Mesenchymal stem cell (in vitro differentiated cells and primary cell): ENCODE measurements around the gene HPCAL1.
"Not testable (repeated sequence)": the region's sequence is repeated elsewhere in the genome, so short reads cannot be mapped to it uniquely, and the experiment has no call there.

Experiments
- DNase-seq: peaks from one replicate; pipeline ENCODE4 v3.0.0-alpha.2; 2013
- H2AFZ ChIP-seq: one replicate; pipeline ENCODE4 v1.6.1; 2013; ENCODE audit warnings: low read depth, mild to moderate bottlenecking, control low read depth, inconsistent platforms, low read length, moderate library complexity
- H2AK5ac ChIP-seq: 2 replicates; pipeline ENCODE4 v1.6.1; 2013; ENCODE audit warnings: low read length, moderate library complexity, mild to moderate bottlenecking, inconsistent platforms; ENCODE audit not compliant: severe bottlenecking
- H2BK120ac ChIP-seq: one replicate; pipeline ENCODE4 v1.6.1; 2013; ENCODE audit warnings: low read depth, mild to moderate bottlenecking, inconsistent platforms, low read length, moderate library complexity
- H2BK12ac ChIP-seq, 2 experiments: one replicate each; pipeline ENCODE4 v1.6.1; 2013; ENCODE audit warnings: inconsistent platforms in 2 of 2, low read length in 2 of 2, mild to moderate bottlenecking in 2 of 2, moderate library complexity in 2 of 2, control low read depth in 1 of 2
- H2BK15ac ChIP-seq: one replicate; pipeline ENCODE4 v1.6.1; 2013; ENCODE audit warnings: mild to moderate bottlenecking, low read depth, inconsistent platforms; ENCODE audit not compliant: poor library complexity, severe bottlenecking
- H2BK5ac ChIP-seq: 2 replicates; pipeline ENCODE4 v1.6.1; 2013; ENCODE audit warnings: low read depth, mild to moderate bottlenecking, low read length, control low read depth, inconsistent platforms; ENCODE audit not compliant: poor library complexity, severe bottlenecking
- H3K14ac ChIP-seq, 2 experiments: one replicate each; pipeline ENCODE4 v1.6.1; 2013; ENCODE audit warnings: inconsistent platforms in 2 of 2, low read length in 2 of 2, control low read depth in 1 of 2, mild to moderate bottlenecking in 1 of 2, moderate library complexity in 1 of 2
- H3K18ac ChIP-seq, 2 experiments: one replicate each; pipeline ENCODE4 v1.6.1; 2013; ENCODE audit warnings: inconsistent platforms in 2 of 2, low read length in 2 of 2, control low read depth in 1 of 2, low read depth in 1 of 2, mild to moderate bottlenecking in 1 of 2
- H3K23ac ChIP-seq, 2 experiments: one replicate each; pipeline ENCODE4 v1.6.1; 2013; ENCODE audit warnings: inconsistent platforms in 2 of 2, low read length in 2 of 2, mild to moderate bottlenecking in 2 of 2, moderate library complexity in 2 of 2, control low read depth in 1 of 2
- H3K27ac ChIP-seq: 2 replicates; pipeline ENCODE4 v1.5.1; 2013; ENCODE audit warnings: mild to moderate bottlenecking, moderate library complexity, low read length, control low read depth, inconsistent platforms; ENCODE audit not compliant: poor library complexity, severe bottlenecking
- H3K27me3 ChIP-seq, 2 experiments: 2 replicates each; pipeline versions ENCODE4 v1.6.1 to v1.7.0; 2013; ENCODE audit warnings: low read length in 2 of 2, mild to moderate bottlenecking in 2 of 2, moderate library complexity in 2 of 2, control low read depth in 1 of 2, inconsistent platforms in 1 of 2; ENCODE audit not compliant: control insufficient read depth in 1 of 2, insufficient read depth in 1 of 2
- H3K36me3 ChIP-seq, 2 experiments: 2 replicates each; pipeline versions ENCODE4 v1.6.1 to v1.7.0; 2013; ENCODE audit warnings: low read length in 2 of 2, control low read depth in 1 of 2, inconsistent platforms in 1 of 2, low read depth in 1 of 2, mild to moderate bottlenecking in 1 of 2; ENCODE audit not compliant: insufficient read depth in 2 of 2, control insufficient read depth in 1 of 2
- H3K4ac ChIP-seq, 2 experiments: one replicate each; pipeline ENCODE4 v1.6.1; 2013; ENCODE audit warnings: inconsistent platforms in 2 of 2, low read length in 2 of 2, mild to moderate bottlenecking in 2 of 2, moderate library complexity in 2 of 2, control low read depth in 1 of 2, low read depth in 1 of 2
- H3K4me1 ChIP-seq: 2 replicates; pipeline ENCODE4 v1.6.1; 2013; ENCODE audit warnings: low read depth, low read length, control low read depth; ENCODE audit not compliant: control insufficient read depth, insufficient read depth
- H3K4me2 ChIP-seq: 2 replicates; pipeline ENCODE4 v1.6.1; 2013; ENCODE audit warnings: low read length, mild to moderate bottlenecking, inconsistent platforms; ENCODE audit not compliant: poor library complexity, severe bottlenecking
- H3K4me3 ChIP-seq, 2 experiments: 2 replicates each; pipeline versions ENCODE4 v1.5.1 to v1.7.0; 2013; ENCODE audit warnings: low read length in 2 of 2, mild to moderate bottlenecking in 2 of 2, control low read depth in 1 of 2, low read depth in 1 of 2; ENCODE audit not compliant: insufficient read depth in 1 of 2
- H3K79me1 ChIP-seq: replicated peaks from 2 replicates; pipeline ENCODE4 v1.6.1; 2013; ENCODE audit warnings: mild to moderate bottlenecking, control low read depth, low read length, inconsistent platforms; ENCODE audit not compliant: poor library complexity, severe bottlenecking
- H3K9ac ChIP-seq: 2 replicates; pipeline ENCODE4 v1.7.0; 2013; ENCODE audit warnings: mild to moderate bottlenecking, low read length, moderate library complexity
- H3K9me3 ChIP-seq: 2 replicates; pipeline ENCODE4 v1.7.0; 2013; ENCODE audit warnings: mild to moderate bottlenecking, low read length; ENCODE audit not compliant: control insufficient read depth
- H4K8ac ChIP-seq: one replicate; pipeline ENCODE4 v1.6.1; 2013; ENCODE audit warnings: inconsistent platforms, mild to moderate bottlenecking, low read length, moderate library complexity
- H4K91ac ChIP-seq: one replicate; pipeline ENCODE4 v1.6.1; 2013; ENCODE audit warnings: mild to moderate bottlenecking, low read length, inconsistent platforms
- WGBS: methylation state at CpG from one replicate; pipeline ENCODE4 v1.1.7; 2013; ENCODE audit warnings: mixed read lengths; 5-methylcytosine and 5-hydroxymethylcytosine counted together

Gene HPCAL1

GRCh38 chr2:10442469-10443126, 139.9 kb downstream of the HPCAL1 start:
- not testable (repeated sequence) for H3K14ac ChIP-seq, H3K4me1 ChIP-seq, H3K27me3 ChIP-seq, H4K91ac ChIP-seq, H3K23ac ChIP-seq, H3K4ac ChIP-seq, H2AK5ac ChIP-seq, H3K27ac ChIP-seq, H3K9me3 ChIP-seq, H2BK5ac ChIP-seq, H2AFZ ChIP-seq, H3K4me2 ChIP-seq, H2BK120ac ChIP-seq, H3K18ac ChIP-seq, H3K9ac ChIP-seq, DNase-seq, H2BK12ac ChIP-seq, H4K8ac ChIP-seq, H3K4me3 ChIP-seq, H2BK15ac ChIP-seq
- whole genome bisulfite sequencing: 100% methylated on average over 1 of the region's 2 CpGs
- H3K79me1 ChIP-seq: peaks cover 11% of the 10 kb centered on the region
- H3K36me3 ChIP-seq: peaks cover 42 to 55% of the 10 kb centered on the region in 2 experiments

- Histone ChIP-seq H3K36me3 (peaks cover 35 to 55% of the 10 kb centered on the region in 2 experiments), H2BK12ac (no peak overlapping the region), H3K79me1 (peaks cover 13% of the 10 kb centered on the region), H4K91ac (no peak overlapping the region), H2BK120ac (no peak overlapping the region), H3K4me1 (peaks cover 11% of the 10 kb centered on the region), H3K14ac (no peak overlapping the region), H3K18ac (no peak overlapping the region), H2AK5ac (no peak overlapping the region), H3K9ac (no peak overlapping the region), H2BK15ac (no peak overlapping the region), H3K27ac (no peak overlapping the region), H3K4me2 (no peak overlapping the region), H2AFZ (no peak overlapping the region), H4K8ac (no peak overlapping the region), H3K4me3 (no peak overlapping the region), H3K4ac (no peak overlapping the region), H3K9me3 (no peaks in the 10 kb centered on the region), H3K23ac (no peak overlapping the region), H2BK5ac (no peak overlapping the region), H3K27me3 (no peaks in the 10 kb centered on the region)
- WGBS: 95% methylated on average over 5 of the region's 5 CpGs
- no peak for DNase-seq
Observed at GRCh38 chr2:10444463-10444862, 141.8 kb downstream of the HPCAL1 start.

DNA sequence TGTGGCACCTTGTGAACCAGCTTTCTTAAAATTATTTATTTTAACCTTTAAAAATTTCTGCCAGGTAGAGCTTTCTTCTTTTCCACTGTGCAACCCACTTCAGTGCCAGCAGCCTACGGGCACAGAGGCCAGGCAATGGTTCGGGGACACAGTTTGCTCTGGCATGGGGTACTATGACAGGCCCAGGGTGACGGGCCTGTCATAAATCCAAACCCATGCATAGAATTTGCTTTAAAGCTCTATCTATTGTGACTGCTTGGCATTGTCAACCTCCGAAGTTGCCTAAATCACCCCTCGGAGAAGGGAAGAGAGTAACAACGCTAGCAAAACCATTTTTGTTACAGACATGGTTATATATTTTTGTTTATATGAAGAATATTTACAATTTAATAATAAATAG, 143.9 kb downstream of the HPCAL1 start:
- Histone ChIP-seq H2BK5ac (no peak overlapping the region), H3K4me3 (peak overlapping the region; percentile 40 to 78), H4K8ac (no peak overlapping the region), H2AK5ac (peak overlapping the region; percentile 72), H3K9ac (peak overlapping the region; percentile 86), H2AFZ (no peak overlapping the region), H3K23ac (no peak overlapping the region), H3K4ac (no peak overlapping the region), H3K36me3 (peaks cover 16 to 33% of the 10 kb centered on the region in 2 experiments), H3K4me1 (peaks cover 14% of the 10 kb centered on the region), H3K79me1 (peaks cover 13% of the 10 kb centered on the region), H4K91ac (no peak overlapping the region), H3K27me3 (no peaks in the 10 kb centered on the region), H3K9me3 (no peaks in the 10 kb centered on the region), H2BK12ac (no peak overlapping the region), H2BK15ac (no peak overlapping the region), H3K4me2 (peak overlapping the region; percentile 53), H3K18ac (no peak overlapping the region), H3K27ac (no peak overlapping the region), H3K14ac (no peak overlapping the region), H2BK120ac (no peak overlapping the region)
- 89% methylated on average over 4 of the region's 6 CpGs for WGBS
- DNase-seq: no peak

DNA sequence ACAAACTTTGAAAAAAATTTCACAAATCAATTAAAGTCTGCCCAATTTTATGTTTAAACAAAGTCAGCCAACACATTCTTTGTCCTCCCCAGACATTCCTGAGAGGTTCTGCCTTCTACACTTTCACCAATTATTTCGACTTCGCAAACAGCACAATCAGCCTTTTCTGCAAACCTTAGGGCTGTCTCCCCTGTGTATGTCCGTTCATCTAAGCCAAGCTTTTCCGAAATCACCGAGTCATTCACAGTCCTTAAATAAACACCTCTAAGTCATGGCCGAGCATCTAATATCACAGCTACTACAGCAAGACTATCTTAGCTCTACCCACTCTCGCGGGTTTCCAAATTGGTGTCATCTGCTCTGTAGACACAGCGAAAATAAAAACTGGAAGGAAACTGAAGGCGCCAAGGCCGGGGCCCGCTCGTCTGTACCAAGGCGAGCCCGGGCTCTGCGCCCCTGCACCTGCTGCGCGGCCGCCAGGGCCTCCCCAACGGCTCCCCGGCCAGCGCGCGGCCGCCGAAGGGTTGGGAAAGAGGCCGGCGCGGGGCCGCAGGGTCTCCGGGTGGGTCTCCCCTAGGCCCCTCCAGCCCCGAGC, 144.7 kb downstream of the HPCAL1 start:
- H3K4me3 ChIP-seq: peak overlapping the region; percentile 78 to 83
- H3K4me1 ChIP-seq: peaks cover 17% of the 10 kb centered on the region
- no peak overlapping the region for H4K91ac ChIP-seq
- H3K4me2 ChIP-seq: peak overlapping the region; percentile 90
- peak overlapping the region; percentile 61 for H2BK15ac ChIP-seq
- peak overlapping the region; percentile 86 for H3K9ac ChIP-seq
- H3K18ac ChIP-seq: no peak overlapping the region
- H3K4ac ChIP-seq: peak overlapping the region; percentile 35 to 37
- peak overlapping the region; percentile 68 for H2AFZ ChIP-seq
- no peaks in the 10 kb centered on the region for H3K9me3 ChIP-seq
- H2BK120ac ChIP-seq: peak overlapping the region; percentile 88
- no peak overlapping the region for H4K8ac ChIP-seq
- 3% methylated on average over 27 of the region's 32 CpGs for WGBS
- H3K23ac ChIP-seq: no peak overlapping the region
- H2BK12ac ChIP-seq: no peak overlapping the region
- H2AK5ac ChIP-seq: no peak overlapping the region
- no peak overlapping the region for H3K14ac ChIP-seq
- peak overlapping the region; percentile 55 for H3K27ac ChIP-seq
- H2BK5ac ChIP-seq: peak overlapping the region; percentile 90
- no peaks in the 10 kb centered on the region for H3K27me3 ChIP-seq
- H3K36me3 ChIP-seq: peaks cover 14 to 25% of the 10 kb centered on the region in 2 experiments
- peak; percentile 49 for DNase-seq
- H3K79me1 ChIP-seq: peaks cover 11% of the 10 kb centered on the region
